ENCODE measurements around the gene TOR1AIP2.

Gene TOR1AIP2

DNA sequence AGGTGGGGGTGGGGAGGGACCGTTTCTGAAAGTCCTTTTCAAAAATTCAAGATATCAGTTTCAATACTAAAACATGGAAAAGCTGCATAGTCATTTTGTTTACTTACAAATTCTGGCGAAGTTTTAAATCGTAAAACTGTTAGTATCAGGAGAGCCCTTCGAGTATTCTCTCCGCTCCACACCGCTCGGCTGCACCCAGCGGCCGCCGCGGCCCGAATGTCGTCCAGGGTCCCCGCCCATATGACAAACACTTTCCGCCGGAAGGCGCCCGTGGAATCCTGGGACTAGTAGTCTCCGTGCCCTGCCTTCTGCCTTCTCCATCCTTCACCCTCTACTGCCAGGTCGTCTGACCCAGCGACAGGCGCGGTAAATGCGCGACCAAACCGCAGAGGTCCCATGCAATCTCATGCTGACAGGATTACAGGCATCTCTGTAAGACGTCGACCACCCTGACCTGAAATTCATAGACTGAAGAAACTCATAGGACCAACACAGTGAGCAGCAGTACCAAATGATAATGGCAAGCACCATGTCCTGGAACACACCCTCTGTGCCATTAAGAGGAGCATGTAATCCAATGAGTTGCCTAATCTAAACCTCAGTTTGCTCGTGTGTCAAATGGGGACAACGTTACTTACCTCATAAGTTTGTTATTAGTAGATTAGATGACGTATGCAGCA lies at the start of gene TOR1AIP2:
Gene TOR1AIP2 (minus strand): TSS at position 218 of the 680 bp plus-strand sequence. CDS start 25,138 bp downstream, outside the sequence.
- H3K4me3 ChIP-seq (ENCODE audit: low read depth, low read length) = peak within 1 kb of the TSS; percentile 91
- no peak for TF ChIP-seq CTCF (IDR thresholded peaks at IDR 0.05; ENCODE audit: low read depth, low read length)
- DNase-seq (ENCODE audit: low read depth, low spot score) = peak; percentile 75
- in situ Hi-C loops (cut with HindIII; ENCODE audit: low sequenced_read_pairs) = no loop called here

GRCh38 chr1:179926850-179927205 lies 49.2 kb upstream of the TOR1AIP2 start:
- no peak overlapping the region for H3K4me3 ChIP-seq (ENCODE audit: low read depth, low read length)
- in situ Hi-C loops (cut with HindIII; ENCODE audit: low sequenced_read_pairs) = no loop called here
- DNase-seq (ENCODE audit: low read depth, low spot score) = no peak
- no peak for TF ChIP-seq CTCF (IDR thresholded peaks at IDR 0.05; ENCODE audit: low read depth, low read length)

GRCh38 chr1:179925922-179926849 lies 48.6 kb upstream of the TOR1AIP2 start:
- TF ChIP-seq CTCF (IDR thresholded peaks at IDR 0.05; ENCODE audit: low read depth, low read length) = no peak
- in situ Hi-C loops (cut with HindIII; ENCODE audit: low sequenced_read_pairs) = no loop called here
- H3K4me3 ChIP-seq (ENCODE audit: low read depth, low read length) = no peak overlapping the region
- peak; percentile 13 for DNase-seq (ENCODE audit: low read depth, low spot score)

DNA sequence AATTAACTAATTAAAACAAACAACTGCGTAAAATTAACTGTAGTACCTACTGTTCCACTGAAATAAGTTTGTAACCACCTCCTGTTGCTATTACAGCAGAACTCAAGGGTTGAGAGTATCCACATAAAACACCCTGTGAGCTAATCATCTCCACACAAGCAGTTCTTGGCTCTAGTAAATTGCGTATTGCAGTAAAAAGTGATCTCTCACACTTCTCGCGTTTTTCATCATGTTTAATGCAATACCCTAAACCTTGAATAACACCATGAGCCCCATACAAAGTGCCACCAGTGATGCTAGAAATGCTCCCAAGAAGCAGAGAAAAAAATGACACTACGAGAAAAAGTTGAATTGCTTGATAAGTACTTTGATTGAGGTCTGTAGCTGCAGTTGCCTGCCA lies 47.7 kb upstream of the TOR1AIP2 start:
- no peak for TF ChIP-seq CTCF (IDR thresholded peaks at IDR 0.05; ENCODE audit: low read depth, low read length)
- in situ Hi-C loops (cut with HindIII; ENCODE audit: low sequenced_read_pairs) = no loop called here
- H3K4me3 ChIP-seq (ENCODE audit: low read depth, low read length) = no peak overlapping the region
- no peak for DNase-seq (ENCODE audit: low read depth, low spot score)

DNA sequence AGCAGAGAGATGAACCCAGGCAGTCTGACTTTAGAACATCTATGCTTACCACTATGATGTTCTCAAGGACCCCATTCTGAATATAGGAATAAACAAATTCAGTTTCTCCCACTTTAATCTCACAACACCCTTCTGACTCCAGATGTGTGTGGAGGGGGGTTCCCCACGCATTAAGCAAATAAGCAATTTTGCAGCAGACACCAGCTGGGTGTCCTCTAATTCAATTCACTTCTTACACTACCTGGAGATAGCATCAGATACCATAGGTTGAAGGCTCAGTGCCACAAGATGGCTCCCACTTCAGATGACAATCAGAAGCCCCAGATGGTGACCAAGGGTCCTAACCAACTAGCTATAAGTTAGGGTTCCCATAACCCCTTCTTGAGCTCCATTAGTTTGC lies 46.7 kb upstream of the TOR1AIP2 start:
- in situ Hi-C loops (cut with HindIII; ENCODE audit: low sequenced_read_pairs) = no loop called here
- no peak overlapping the region for H3K4me3 ChIP-seq (ENCODE audit: low read depth, low read length)
- no peak for TF ChIP-seq CTCF (IDR thresholded peaks at IDR 0.05; ENCODE audit: low read depth, low read length)
- no peak for DNase-seq (ENCODE audit: low read depth, low spot score)

GRCh38 chr1:179923029-179923428 lies 45.4 kb upstream of the TOR1AIP2 start:
- no peak overlapping the region for H3K4me3 ChIP-seq (ENCODE audit: low read depth, low read length)
- no peak for DNase-seq (ENCODE audit: low read depth, low spot score)
- no peak for TF ChIP-seq CTCF (IDR thresholded peaks at IDR 0.05; ENCODE audit: low read depth, low read length)
- in situ Hi-C loops (cut with HindIII; ENCODE audit: low sequenced_read_pairs) = no loop called here
